Suprapubic skin (tissue), 4 donors: ENCODE results near the gene DPY19L1. TPM values are rescaled to one million over a fixed set of nuclear protein-coding genes. Genes with fewer than 3 reads are reported as not detected.

Experiments used
- DNase-seq, 2 donors: peaks; one replicate each; pipeline ENCODE4 v3.0.0-alpha.2; 2019; ENCODE audit warnings: low spot score in 2 of 2
- H3K27ac ChIP-seq: fragments of 200-600 bp; sonication (generic); one replicate; pipeline ENCODE4 v1.5.1; 2019
- H3K27me3 ChIP-seq: fragments of 200-600 bp; sonication (generic); one replicate; pipeline ENCODE4 v1.5.1; 2019
- H3K36me3 ChIP-seq: fragments of 200-600 bp; sonication (generic); one replicate; pipeline ENCODE4 v1.5.1; 2019
- H3K4me1 ChIP-seq: fragments of 200-600 bp; sonication (generic); one replicate; pipeline ENCODE4 v1.5.1; 2019
- H3K4me3 ChIP-seq: fragments of 200-600 bp; sonication (generic); one replicate; pipeline ENCODE4 v1.5.1; 2019; ENCODE audit warnings: mild to moderate bottlenecking
- H3K9me3 ChIP-seq: fragments of 200-600 bp; sonication (generic); one replicate; pipeline ENCODE4 v1.5.1; 2019
- CTCF ChIP-seq, 2 donors: fragments of 200-600 bp in 1 of 2; fragments of 450-650 bp in 1 of 2; sonication (generic) in 1 of 2; IDR thresholded peaks; one replicate each; pipeline ENCODE4 v1.5.1; 2016 to 2019; ENCODE audit warnings: antibody characterized with exemption in 2 of 2, mild to moderate bottlenecking in 1 of 2, moderate library complexity in 1 of 2
- EP300 ChIP-seq: sonication (generic); formaldehyde crosslinking; IDR thresholded peaks from one replicate; pipeline ENCODE4 v1.6.1; 2017; ENCODE audit warnings: antibody characterized with exemption
- POLR2A ChIP-seq, 2 donors: fragments of 450-650 bp; IDR thresholded peaks; one replicate each; pipeline ENCODE4 v1.6.1; 2017; ENCODE audit warnings: antibody characterized with exemption in 2 of 2, mild to moderate bottlenecking in 2 of 2, moderate library complexity in 2 of 2
- POLR2AphosphoS5 ChIP-seq, 3 donors: sonication (generic); formaldehyde crosslinking; IDR thresholded peaks; one replicate each; pipeline ENCODE4 v1.6.1; 2017; ENCODE audit warnings: antibody characterized with exemption in 3 of 3
- whole genome bisulfite sequencing: methylation state at CpG from one replicate; pipeline ENCODE4 v1.1.5; 2018; 5-methylcytosine and 5-hydroxymethylcytosine counted together
- total RNA-seq, 4 donors: library from RNA; depleted of rRNA; stranded (reverse); fragments of >200 nt; gene quantifications; one replicate each; pipeline ENCODE4 v1.1.0, GENCODE V29; 2016

Gene DPY19L1
- total RNA-seq, 4 donors from 2014 or later: 8.1 to 13.4 (median 10.9) TPM

DNA sequence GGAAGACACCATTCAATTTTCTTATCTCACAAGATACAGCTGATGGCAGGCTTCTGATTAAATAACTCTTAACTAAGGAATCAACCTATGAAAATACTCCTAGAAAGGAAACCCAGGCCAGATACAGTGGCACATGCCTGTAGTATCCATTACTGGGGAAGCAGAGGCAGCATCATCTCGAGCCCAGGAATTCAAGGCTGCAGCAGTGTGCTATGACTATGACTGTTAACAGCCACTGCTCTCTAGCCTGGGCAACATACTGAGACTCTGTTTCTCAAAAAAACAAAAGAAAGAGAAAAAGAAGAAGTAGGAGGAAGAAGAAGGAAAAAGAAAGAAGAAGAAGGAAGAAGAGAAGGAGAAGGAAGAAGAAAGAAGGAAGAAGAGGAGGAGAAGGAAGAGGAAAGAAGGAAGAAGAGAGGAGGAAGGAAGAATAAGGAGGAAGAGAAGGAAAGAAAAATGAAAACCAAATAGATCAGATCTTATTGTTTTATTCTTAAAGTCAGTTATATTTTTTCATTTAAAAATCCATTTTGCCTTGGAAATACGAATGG lies 18.0 kb downstream of the DPY19L1 start:
- Histone ChIP-seq H3K36me3 (peaks cover 4% of the 10 kb centered on the region), H3K27me3 (no peaks in the 10 kb centered on the region), H3K4me3 (no peak overlapping the region), H3K27ac (no peak overlapping the region), H3K9me3 (no peaks in the 10 kb centered on the region), H3K4me1 (no peaks in the 10 kb centered on the region)
- WGBS: 86% methylated on average over 2 of the region's 2 CpGs
- no peak for DNase-seq
- TF ChIP-seq EP300 (no peak), POLR2A (IDR thresholded peaks at IDR 0.05) (no peak), POLR2AphosphoS5 (IDR thresholded peaks at IDR 0.05) (no peak), CTCF (IDR thresholded peaks at IDR 0.05) (no peak)

DNA sequence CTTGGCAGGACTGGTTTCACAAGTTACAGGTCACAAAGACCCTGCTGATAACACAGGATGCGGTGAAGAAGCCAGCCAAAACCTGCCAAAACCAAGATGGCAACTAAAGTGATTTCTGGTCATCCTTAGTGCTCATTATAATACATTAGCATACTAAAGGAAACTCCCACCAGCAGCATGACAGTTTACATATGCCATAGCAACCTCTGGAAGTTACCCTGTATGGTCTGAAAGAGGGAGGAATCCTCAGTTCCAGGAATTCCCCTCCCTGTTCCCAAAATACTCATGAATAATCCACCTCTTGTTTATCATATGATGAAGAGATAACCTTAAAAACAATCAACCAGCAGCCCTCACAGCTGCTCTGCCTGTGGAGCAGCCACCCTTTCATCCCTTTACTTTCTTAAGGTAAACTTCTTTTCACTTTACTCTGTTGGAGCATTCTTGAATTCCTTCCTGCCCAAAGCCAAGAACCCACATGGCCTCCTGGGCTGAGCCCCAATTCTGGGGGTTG lies 21.9 kb downstream of the DPY19L1 start:
- H3K4me3 ChIP-seq: no peak overlapping the region
- peaks cover 14% of the 10 kb centered on the region for H3K36me3 ChIP-seq
- H3K9me3 ChIP-seq: no peaks in the 10 kb centered on the region
- TF ChIP-seq POLR2AphosphoS5 (IDR thresholded peaks at IDR 0.05) (no peak), POLR2A (IDR thresholded peaks at IDR 0.05) (no peak), CTCF (IDR thresholded peaks at IDR 0.05) (no peak)
- no peaks in the 10 kb centered on the region for H3K4me1 ChIP-seq
- no peak overlapping the region for H3K27ac ChIP-seq
- 58% methylated on average over 1 of the region's 1 CpG for WGBS
- no peaks in the 10 kb centered on the region for H3K27me3 ChIP-seq
- DNase-seq: no peak

GRCh38 chr7:35012160-35012559 lies 25.1 kb downstream of the DPY19L1 start:
- Histone ChIP-seq H3K27me3 (no peaks in the 10 kb centered on the region), H3K27ac (no peak overlapping the region), H3K4me1 (no peaks in the 10 kb centered on the region), H3K4me3 (no peak overlapping the region), H3K9me3 (no peaks in the 10 kb centered on the region), H3K36me3 (peaks cover 14% of the 10 kb centered on the region)
- DNase-seq: no peak
- TF ChIP-seq CTCF (IDR thresholded peaks at IDR 0.05) (no peak), POLR2AphosphoS5 (IDR thresholded peaks at IDR 0.05) (no peak), POLR2A (IDR thresholded peaks at IDR 0.05) (no peak), EP300 (no peak)
- WGBS: 85% methylated on average over 3 of the region's 3 CpGs

- over 99% methylated on average over 3 of the region's 3 CpGs for WGBS
- TF ChIP-seq EP300 (no peak), POLR2AphosphoS5 (IDR thresholded peaks at IDR 0.05) (no peak), POLR2A (IDR thresholded peaks at IDR 0.05) (no peak), CTCF (IDR thresholded peaks at IDR 0.05) (no peak)
- H3K36me3 ChIP-seq: peaks cover 14% of the 10 kb centered on the region
- no peaks in the 10 kb centered on the region for H3K4me1 ChIP-seq
- no peak overlapping the region for H3K4me3 ChIP-seq
- DNase-seq: no peak
- no peaks in the 10 kb centered on the region for H3K9me3 ChIP-seq
- no peaks in the 10 kb centered on the region for H3K27me3 ChIP-seq
- H3K27ac ChIP-seq: no peak overlapping the region
These were observed 26.2 kb downstream of the DPY19L1 start for GRCh38 chr7:35011085-35011484.

- TF ChIP-seq POLR2A (IDR thresholded peaks at IDR 0.05) (no peak), CTCF (IDR thresholded peaks at IDR 0.05) (no peak), EP300 (no peak), POLR2AphosphoS5 (IDR thresholded peaks at IDR 0.05) (no peak)
- H3K9me3 ChIP-seq: no peaks in the 10 kb centered on the region
- H3K36me3 ChIP-seq: peaks cover 10% of the 10 kb centered on the region
- DNase-seq: no peak
- no peak overlapping the region for H3K4me3 ChIP-seq
- H3K27me3 ChIP-seq: no peaks in the 10 kb centered on the region
- H3K27ac ChIP-seq: no peak overlapping the region
- peaks cover 6% of the 10 kb centered on the region for H3K4me1 ChIP-seq
These were observed 29.5 kb downstream of the DPY19L1 start for GRCh38 chr7:35007768-35008167.
